OCI-LY1 (cell line): Measurements from ENCODE around the gene SHE.

Experiments
- H2AFZ ChIP-seq: fragments of 200-600 bp; sonication (generic), shearing (Covaris generic); 2 replicates; pipeline ENCODE4 v1.6.0; 2014; ENCODE audit warnings: antibody characterized with exemption, mild to moderate bottlenecking, low read length
- H3F3A ChIP-seq: fragments of 200-600 bp; sonication (generic), shearing (Covaris generic); 2 replicates; pipeline ENCODE4 v1.6.0; 2014; ENCODE audit warnings: mild to moderate bottlenecking, antibody characterized with exemption, low read length, moderate library complexity; ENCODE audit not compliant: insufficient read depth
- H3K27ac ChIP-seq: fragments of 200-600 bp; sonication (generic); 2 replicates; pipeline ENCODE4 v1.5.1; 2014; ENCODE audit warnings: low read length, mixed run types, mild to moderate bottlenecking, low read depth; ENCODE audit not compliant: poor library complexity, severe bottlenecking
- H3K27me3 ChIP-seq: fragments of 200-600 bp; sonication (generic); 2 replicates; pipeline ENCODE4 v1.6.0; 2014; ENCODE audit warnings: antibody characterized with exemption, mild to moderate bottlenecking, low read length, moderate library complexity; ENCODE audit not compliant: insufficient read depth
- H3K36me3 ChIP-seq: fragments of 200-600 bp; sonication (generic); 2 replicates; pipeline ENCODE4 v1.6.1; 2014; ENCODE audit warnings: mild to moderate bottlenecking, antibody characterized with exemption, low read length, moderate library complexity, mixed read lengths; ENCODE audit not compliant: insufficient read depth
- H3K4me1 ChIP-seq: fragments of 200-600 bp; sonication (generic); 2 replicates; pipeline ENCODE4 v1.5.1; 2014; ENCODE audit warnings: mild to moderate bottlenecking, low read length, moderate library complexity; ENCODE audit not compliant: insufficient read depth, severe bottlenecking
- H3K4me2 ChIP-seq: fragments of 200-600 bp; sonication (generic), shearing (Covaris generic); 2 replicates; pipeline ENCODE4 v1.6.1; 2014; ENCODE audit warnings: low read length
- H3K4me3 ChIP-seq: fragments of 200-600 bp; sonication (generic); 2 replicates; pipeline ENCODE4 v1.5.1; 2014; ENCODE audit warnings: low read length, low read depth, mild to moderate bottlenecking, mixed read lengths; ENCODE audit not compliant: poor library complexity, severe bottlenecking
- H3K79me2 ChIP-seq: fragments of 200-600 bp; shearing (Covaris generic); 2 replicates; pipeline ENCODE4 v1.6.1; 2016; ENCODE audit warnings: mixed run types, low read length, mixed read lengths; ENCODE audit not compliant: insufficient read depth
- H3K9ac ChIP-seq: fragments of 200-600 bp; sonication (generic), shearing (Covaris generic); 2 replicates; pipeline ENCODE4 v1.6.1; 2014; ENCODE audit warnings: mild to moderate bottlenecking, low read length, mixed read lengths
- H3K9me2 ChIP-seq: fragments of 200-600 bp; sonication (generic), shearing (Covaris generic); 2 replicates; pipeline ENCODE4 v1.6.1; 2014; ENCODE audit warnings: low read depth, mild to moderate bottlenecking, low read length, mixed read lengths
- H3K9me3 ChIP-seq: fragments of 200-600 bp; shearing (Covaris generic); 2 replicates; pipeline ENCODE4 v1.6.1; 2014; ENCODE audit warnings: low read length, mixed read lengths
- H4K20me1 ChIP-seq: fragments of 200-600 bp; sonication (generic), shearing (Covaris generic); 2 replicates; pipeline ENCODE4 v1.6.0; 2016; ENCODE audit warnings: mild to moderate bottlenecking, low read length; ENCODE audit not compliant: insufficient read depth
- CTCF ChIP-seq: fragments of 200-600 bp; sonication (generic), shearing (Covaris generic); IDR thresholded peaks from 2 replicates; pipeline ENCODE4 v1.5.1; 2017; ENCODE audit warnings: mild to moderate bottlenecking, antibody characterized with exemption, low read length, moderate library complexity, mixed read lengths
- EZH2 ChIP-seq: fragments of 200-600 bp; sonication (generic), shearing (Covaris generic); IDR thresholded peaks from 2 replicates; pipeline ENCODE4 v1.8.0; 2017; ENCODE audit warnings: borderline replicate concordance, mixed run types, mild to moderate bottlenecking, antibody characterized with exemption, low read length, moderate library complexity, mixed read lengths

The SHE gene

DNA sequence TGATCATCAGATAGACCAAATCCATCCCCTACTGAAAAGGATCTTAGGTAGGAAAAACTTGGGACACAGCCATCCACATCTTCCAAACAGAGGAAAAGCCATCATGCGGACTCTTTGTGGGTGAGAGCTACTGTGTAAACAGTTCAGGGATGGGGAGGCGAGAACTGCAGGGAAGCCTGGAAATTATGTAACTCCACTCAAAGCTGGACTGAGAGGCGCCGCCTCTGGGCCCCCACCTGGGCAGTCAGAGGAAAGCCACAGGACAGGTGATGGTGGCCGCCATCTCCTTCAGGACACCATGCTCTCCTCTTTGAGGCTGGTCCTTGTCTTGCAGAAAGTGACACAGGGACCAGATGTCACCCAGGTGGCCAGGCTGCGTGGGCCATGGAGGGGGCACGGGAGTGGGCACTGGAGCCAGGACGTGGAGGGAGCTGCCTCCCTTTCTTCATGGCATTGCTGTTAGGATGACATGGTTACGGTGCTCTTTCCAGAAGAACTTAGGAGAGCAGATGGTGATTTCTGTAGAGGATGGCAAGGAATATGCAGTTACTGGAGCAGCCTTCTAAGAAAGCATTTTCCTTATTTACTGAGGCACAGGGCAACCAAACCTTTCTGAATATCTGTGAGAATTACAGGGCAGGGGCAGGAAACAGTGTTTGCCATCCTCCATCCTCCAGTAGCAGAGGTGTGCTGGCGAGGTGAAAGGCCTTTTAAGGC is 32.2 kb downstream of the SHE start:
- TF ChIP-seq CTCF (no peak), EZH2 (no peak)
- H3F3A ChIP-seq: no peaks in the 10 kb centered on the region

DNA sequence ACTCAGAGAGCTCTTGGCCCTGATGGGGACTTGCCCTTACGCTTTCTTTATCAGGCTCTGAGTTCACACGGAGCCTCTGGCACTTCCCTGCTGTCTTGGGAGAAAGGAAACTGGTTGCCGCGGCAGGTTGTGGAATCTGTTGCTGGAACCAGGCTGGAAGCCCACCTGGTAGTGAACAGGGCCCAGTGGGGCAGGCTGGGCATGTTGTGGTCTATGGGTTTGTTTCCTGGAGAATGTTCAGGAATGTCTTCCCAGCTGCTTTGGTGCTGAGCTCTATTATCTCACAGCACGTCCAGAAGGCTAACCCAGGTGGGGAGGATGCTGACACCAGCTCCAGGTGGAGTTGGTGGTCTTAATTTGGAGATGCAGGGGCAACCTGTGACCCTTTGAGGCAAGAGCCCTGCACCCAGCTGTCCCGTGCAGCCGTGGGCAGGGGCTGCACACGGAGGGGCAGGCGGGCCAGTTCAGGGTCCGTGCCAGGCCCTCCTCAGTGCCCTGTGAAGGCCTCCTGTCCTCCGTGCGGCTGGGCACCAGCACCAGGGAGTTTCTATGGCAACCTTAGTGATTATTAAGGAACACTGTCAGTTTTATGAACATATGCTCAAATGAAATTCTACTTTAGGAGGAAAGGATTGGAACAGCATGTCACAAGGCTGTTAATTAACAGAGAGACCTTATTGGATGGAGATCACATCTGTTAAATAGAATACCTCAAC is 33.5 kb downstream of the SHE start:
- Histone ChIP-seq H3K9me2 (no peaks in the 10 kb centered on the region), H3K4me1 (no peaks in the 10 kb centered on the region), H3K79me2 (no peaks in the 10 kb centered on the region), H4K20me1 (no peaks in the 10 kb centered on the region), H3K27me3 (no peaks in the 10 kb centered on the region; the same call in 1 of the 2 replicates), H3K9ac (no peak overlapping the region), H3K4me3 (no peak overlapping the region), H3K36me3 (no peaks in the 10 kb centered on the region), H3K4me2 (no peak overlapping the region), H3F3A (no peaks in the 10 kb centered on the region), H3K9me3 (no peaks in the 10 kb centered on the region), H3K27ac (no peak overlapping the region), H2AFZ (no peak overlapping the region)
- TF ChIP-seq CTCF: no peak
- no peak for TF ChIP-seq EZH2

More for the DNA sequence above, 32.2 kb downstream of the SHE start:
- Histone ChIP-seq H3K4me1 (no peaks in the 10 kb centered on the region), H4K20me1 (no peaks in the 10 kb centered on the region), H3K27ac (no peak overlapping the region), H3K9me2 (no peaks in the 10 kb centered on the region), H3K27me3 (no peaks in the 10 kb centered on the region; the same call in 1 of the 2 replicates), H3K9me3 (no peaks in the 10 kb centered on the region), H3K4me3 (no peak overlapping the region), H3K4me2 (no peak overlapping the region), H3K9ac (no peak overlapping the region), H3K79me2 (no peaks in the 10 kb centered on the region), H2AFZ (no peak overlapping the region), H3K36me3 (no peaks in the 10 kb centered on the region)

DNA sequence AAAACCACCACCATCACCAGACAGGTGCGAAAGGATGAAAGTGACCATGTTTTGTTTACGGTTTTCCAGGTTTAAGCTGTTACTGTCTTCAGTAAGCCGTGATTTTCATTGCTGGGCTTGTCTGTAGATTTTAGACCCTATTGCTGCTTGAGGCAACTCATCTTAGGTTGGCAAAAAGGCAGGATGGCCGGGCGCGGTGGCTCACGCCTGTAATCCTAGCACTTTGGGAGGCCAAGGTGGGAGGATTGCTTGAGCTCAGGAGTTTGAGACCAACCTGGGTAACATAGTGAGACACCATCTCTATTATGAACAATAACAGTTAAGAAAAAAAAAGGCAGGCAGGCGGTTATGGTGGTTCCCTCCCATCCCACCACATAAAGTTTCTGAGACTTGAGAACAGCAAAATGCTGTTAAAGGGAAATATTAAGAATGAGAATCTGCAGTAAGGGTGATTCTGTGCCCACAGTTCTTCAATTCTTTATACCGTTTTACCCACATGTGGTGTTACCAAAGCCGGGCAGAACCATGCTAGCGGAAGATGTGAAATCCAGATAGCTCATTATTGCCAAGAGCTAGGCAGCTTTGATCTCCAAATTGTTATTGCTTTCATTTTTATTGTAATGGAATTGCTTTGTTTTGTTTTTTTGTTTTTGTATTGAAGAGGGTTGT is 34.6 kb downstream of the SHE start:
- H3K27ac ChIP-seq: no peak overlapping the region

More for the DNA sequence above, 34.6 kb downstream of the SHE start:
- no peaks in the 10 kb centered on the region for H3K36me3 ChIP-seq
- H3K4me2 ChIP-seq: no peak overlapping the region
- H3K9me3 ChIP-seq: no peaks in the 10 kb centered on the region
- H3F3A ChIP-seq: no peaks in the 10 kb centered on the region
- H2AFZ ChIP-seq: no peak overlapping the region
- no peaks in the 10 kb centered on the region; the same call in 1 of the 2 replicates for H3K27me3 ChIP-seq
- H3K9me2 ChIP-seq: no peaks in the 10 kb centered on the region
- TF ChIP-seq EZH2 (no peak), CTCF (no peak)
- H4K20me1 ChIP-seq: no peaks in the 10 kb centered on the region
- no peak overlapping the region for H3K9ac ChIP-seq
- no peak overlapping the region for H3K4me3 ChIP-seq
- H3K79me2 ChIP-seq: no peaks in the 10 kb centered on the region
- H3K4me1 ChIP-seq: no peaks in the 10 kb centered on the region
